DMS53 treated with DMSO at 0.1 percent for 48 hours (cell line): Measurements from ENCODE around the gene F13A1.
"Not testable (repeated sequence)": the region's sequence is repeated elsewhere in the genome, so short reads cannot be mapped to it uniquely, and the experiment has no call there.

Experiments
- DNase-seq: peaks from one replicate; lab custom pipeline; 2025; ENCODE audit not compliant: unreplicated experiment; lab: John Stamatoyannopoulos, UW

Gene F13A1

GRCh38 chr6:6317825-6318733 is 2.4 kb downstream of the F13A1 start:
- DNase-seq, result no peak

DNA sequence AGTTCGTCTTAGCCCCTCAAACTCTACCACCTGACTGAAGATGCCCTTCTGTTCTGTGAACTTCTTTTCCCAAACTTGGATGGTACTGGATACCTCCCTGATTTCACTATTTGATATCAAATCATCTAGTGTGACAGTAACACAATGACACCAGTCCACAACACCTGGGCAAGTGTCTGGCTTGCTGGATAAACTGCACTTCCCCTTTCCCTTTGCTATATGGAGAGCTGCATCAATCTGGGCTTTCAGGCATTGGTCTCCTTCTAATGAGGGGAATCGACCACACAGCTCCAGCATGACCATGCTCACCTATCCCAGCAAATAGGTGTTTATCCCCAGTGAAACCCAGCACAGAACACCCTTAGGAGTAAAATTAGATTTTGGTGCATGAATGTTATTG is 3.1 kb downstream of the F13A1 start:
- DNase-seq, result no peak

DNA sequence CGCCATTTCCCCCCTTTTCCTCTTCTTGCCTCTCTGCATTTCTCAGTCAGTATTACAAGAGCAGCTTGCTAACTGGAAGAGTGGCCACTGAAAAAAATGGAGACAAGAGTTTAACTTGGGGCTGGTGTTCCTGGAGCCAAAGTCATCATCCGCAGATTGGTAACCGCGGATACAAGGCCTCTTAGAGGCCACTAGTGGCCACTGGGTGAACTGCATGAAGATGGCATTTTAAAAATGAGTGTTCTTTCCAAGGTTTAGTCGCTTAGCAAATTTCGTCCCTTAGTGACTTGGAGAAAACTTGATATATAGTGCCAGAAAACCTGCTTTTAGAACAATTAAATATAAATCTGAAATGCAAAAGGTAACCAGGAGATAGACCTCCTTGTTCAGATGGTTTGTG is 4.8 kb downstream of the F13A1 start:
- DNase-seq, result peak; percentile 65

- no peak for DNase-seq
These were observed 5.9 kb downstream of the F13A1 start for GRCh38 chr6:6314596-6314995.

DNA sequence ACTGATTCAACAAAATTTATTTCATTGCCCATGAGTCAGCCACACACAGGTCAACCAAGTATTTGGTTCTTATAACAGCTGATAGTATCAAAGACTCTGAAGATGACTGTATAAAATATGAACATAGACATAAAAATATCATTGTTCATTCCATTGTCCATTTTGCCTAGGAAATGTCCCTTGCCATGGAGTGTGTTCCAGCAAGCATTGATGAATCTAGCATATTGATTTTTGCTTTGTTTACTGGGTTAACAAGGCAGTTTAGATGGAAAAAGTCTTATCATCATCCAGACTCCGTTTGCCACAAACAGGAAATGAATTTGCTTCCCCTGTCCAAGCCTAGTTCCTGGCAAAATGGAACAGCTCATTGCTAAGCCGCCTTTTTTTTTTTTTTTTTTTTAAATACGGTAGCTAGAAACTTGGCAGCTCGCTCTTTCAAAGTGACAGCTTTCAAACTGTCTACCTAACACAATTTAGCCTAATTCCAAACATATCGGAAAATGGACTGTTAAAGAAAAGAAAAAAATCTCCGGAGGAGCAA is 7.5 kb downstream of the F13A1 start:
- no peak for DNase-seq

DNA sequence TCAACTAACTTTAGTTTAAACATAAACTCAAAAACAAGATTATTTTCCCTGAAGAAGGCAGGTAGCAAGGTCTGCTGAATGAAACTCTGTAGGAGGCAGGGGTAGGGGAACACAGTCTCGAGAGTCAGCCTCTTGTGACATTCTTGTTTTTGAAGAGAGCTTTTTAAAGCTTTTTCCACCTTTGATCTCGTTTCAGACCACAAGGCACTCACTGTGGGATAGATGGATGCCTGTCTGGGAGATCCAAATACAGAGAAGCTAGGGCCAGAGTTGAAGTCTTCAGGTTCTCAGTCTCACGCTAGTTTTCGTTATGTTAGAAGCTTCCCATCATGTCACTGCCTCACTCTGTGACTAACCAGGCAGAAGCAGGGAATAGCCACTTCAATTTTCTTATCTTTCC is 14.9 kb downstream of the F13A1 start:
- no peak for DNase-seq

DNA sequence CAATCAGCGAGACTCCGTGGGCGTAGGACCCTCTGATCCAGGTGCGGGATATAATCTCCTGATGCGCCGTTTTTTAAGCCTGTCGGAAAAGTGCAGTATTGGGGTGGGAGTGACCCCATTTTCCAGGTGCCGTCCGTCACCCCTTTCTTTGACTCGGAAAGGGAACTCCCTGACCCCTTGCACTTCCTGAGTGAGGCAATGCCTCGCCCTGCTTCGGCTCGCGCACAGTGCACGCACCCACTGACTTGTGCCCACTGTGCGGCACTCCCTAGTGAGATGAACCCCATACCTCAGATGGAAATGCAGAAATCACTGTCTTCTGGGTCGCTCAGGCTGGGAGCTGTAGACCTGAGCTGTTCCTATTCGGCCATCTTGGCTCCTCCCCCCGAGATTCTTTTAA is 20.1 kb downstream of the F13A1 start:
- not testable (repeated sequence) for DNase-seq

DNA sequence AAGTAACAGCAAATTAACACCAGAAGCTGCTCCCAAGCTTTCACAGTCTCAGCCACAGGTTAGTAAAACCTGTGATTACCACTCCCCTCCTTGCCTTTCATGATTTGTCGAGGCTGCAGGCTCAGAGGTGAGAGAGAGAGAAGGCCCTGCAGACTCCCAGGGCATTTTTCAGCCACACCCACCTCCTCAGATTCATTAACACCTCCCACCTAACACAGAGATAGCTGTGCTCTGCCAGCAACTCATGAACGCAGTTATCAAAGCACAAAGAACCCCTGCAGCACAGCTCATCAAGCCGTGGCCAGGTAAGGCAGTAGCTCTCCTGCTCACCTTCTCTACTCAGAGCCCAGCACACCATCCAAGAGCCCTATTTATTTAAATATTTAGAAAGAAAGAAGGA is 27.1 kb downstream of the F13A1 start:
- no peak for DNase-seq

DNA sequence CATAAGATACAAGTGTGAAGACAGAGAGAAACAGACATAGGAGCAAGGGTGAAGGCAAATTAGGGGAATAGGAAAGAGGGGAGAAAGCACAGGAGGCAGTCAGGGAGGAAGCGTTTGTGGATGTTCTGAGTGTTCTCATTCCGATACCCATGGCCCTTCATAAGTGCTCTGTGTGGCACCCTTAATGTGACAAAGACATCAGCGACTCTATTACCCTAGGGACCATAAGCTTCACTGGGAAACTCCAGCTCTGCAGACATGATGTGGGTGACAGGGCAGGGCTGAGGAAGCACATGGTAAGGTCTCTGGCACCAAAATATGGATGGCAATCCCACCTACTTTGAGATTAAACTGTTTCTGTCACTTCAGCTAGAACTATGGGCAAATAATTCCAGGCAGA is 33.0 kb downstream of the F13A1 start:
- DNase-seq, result no peak

- DNase-seq, result no peak
These were observed 34.8 kb downstream of the F13A1 start for GRCh38 chr6:6285679-6286078.

DNA sequence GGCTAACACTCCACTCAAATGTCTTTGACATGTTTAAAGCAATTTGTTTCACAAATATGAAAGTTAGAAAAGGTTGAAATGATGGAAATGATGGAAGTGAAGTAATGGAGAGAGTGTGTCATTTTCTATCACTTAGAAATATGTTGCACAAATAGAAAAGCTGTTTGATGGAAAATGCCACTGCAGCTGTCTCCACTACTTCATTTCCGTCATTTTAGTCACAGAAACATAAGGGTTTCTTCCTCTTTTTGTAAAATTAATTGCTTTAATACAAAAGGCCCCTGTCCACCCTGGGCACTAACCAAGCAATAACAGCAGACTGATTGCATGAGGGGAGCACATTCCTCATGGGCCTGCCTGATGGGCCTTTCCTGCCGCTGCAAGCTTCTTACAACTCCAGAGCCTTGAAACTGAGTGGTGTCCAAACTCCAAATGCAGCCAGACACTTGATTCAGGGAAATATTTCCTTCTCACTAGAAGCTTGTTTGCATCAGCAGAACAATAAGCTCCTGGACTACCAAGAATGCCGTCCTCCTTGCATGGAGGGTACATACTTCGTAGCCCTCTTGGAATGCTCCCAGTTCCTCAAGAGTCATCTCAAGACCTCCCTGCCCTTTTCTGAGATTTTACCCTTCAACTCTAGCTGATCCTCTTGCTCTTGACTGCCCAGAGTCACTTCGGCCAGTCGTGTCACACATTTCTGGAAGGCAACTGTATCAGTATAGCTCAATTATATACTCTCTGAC is 36.1 kb downstream of the F13A1 start:
- no peak for DNase-seq

DNA sequence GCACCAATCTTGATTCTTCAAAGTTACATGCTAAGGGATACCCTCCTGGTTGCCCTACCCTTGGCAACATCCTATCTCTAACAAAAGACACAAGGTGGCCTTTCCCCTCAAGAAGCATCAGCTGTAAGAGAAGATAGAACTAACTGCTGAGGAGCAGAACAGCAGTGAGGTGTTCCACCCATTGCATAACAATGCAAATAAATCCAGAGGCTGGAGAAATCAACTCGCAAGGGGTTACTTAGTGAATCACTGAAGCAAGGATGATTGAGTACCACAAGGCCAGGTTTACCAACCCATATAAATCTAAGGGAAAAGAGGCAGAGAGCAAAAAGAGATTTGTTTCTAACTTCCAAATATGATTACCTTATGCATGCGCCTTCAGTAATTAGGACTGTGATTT is 36.7 kb downstream of the F13A1 start:
- no peak for DNase-seq

- no peak for DNase-seq
These were observed 37.7 kb downstream of the F13A1 start for GRCh38 chr6:6282716-6283115.

- no peak for DNase-seq
These were observed 43.0 kb downstream of the F13A1 start for GRCh38 chr6:6277413-6277812.

DNA sequence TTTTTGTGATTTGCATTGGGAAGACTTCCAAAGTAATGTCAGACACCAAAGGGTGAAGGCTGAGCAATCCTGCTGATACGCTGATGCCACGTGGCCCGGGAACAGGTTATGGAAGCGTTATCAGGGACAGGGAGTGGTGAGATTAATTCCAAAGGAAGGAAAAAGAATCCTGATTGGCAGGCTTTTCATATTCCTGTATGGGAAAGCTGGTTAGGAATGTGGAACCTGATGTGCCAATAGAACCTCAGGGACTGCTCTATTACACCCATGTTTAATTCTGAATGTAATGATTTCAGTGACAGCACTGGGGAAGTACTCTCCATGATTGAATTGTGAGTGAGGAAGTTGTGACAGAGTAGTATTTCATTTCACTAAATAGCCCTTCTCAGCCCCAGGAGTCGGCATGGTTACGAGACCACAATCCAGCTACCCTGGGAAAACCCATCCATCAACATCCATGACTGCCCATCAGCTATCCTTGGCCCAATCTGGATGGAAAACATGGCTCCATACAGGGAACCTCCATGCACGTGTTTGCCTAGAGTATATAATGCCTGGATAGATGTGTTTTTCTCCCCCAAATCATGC is 49.4 kb downstream of the F13A1 start:
- no peak for DNase-seq

- no peak for DNase-seq
These were observed 60.2 kb downstream of the F13A1 start for GRCh38 chr6:6260196-6260722.

- DNase-seq, result no peak
These were observed 63.6 kb downstream of the F13A1 start for GRCh38 chr6:6256886-6257285.

DNA sequence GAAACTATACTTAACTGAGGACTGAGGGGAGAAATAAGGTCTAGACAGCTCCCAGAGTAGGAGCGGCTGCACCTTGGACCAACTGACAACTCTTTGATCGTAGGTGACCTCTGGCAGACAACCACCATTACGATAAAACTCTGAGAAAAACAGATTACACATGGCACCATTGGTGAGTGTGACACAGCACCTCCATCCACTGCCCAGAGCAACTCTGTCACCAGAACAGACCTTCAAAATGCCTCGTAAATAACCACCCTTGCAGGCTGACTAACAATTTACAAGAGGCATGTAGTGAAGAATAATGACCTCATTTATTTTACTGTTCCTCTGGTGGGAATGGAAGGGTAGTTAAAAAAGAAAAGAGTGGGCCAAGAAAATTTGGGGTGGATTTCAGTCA is 64.2 kb downstream of the F13A1 start:
- no peak for DNase-seq

DNA sequence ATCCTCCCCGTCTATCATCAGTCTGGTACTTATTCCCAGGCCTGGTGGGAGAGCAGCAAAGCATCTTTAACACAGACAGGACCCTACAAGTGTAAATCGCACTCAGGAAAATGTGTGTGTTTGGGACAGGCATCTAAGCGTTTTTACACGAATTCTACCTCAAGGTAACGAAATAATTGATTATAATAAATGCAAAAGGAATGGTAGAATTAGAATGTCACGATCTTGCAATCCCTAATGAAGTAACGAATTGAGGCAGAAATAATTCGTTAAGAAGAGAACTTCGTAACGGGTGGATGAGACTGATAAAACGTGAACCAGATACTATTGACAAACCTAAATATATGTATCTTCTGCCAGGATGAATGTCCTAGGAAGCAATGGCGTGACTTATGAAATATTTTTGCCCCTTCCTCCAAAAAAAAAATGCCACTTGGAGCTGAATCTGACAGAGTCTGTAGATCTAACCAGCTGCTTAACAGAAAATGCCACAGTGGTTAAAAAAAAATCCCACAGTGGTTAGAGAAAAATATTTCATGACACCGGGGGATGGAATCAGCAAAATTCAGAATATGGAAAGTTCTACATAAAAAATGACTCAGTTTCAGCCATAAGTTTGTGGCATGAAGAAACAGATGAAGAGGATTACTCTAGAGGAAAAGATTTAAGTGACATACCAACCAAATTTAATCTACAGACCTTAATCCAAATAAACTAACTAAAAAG is 68.7 kb downstream of the F13A1 start:
- DNase-seq, result no peak

DNA sequence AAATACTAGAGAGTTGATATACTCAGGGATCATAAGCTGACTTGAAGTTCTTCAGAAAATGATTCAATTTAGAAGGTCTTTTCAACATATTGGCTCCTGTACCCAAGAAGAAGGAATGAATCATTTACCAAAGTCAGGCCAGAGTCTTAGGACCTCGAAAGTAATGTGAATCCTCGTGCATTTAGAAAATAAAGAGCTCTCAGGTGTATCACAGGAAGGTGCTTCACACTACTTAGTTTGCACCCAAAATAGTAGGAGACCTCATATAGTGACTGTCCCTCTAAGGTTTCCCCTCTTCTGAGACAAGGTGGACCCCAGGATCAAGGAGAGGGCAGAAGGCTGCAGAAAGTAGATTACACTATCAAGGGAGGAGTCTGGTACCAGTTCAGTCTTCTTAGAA is 71.8 kb downstream of the F13A1 start:
- DNase-seq, result no peak

GRCh38 chr6:6246544-6246943 is 73.9 kb downstream of the F13A1 start:
- no peak for DNase-seq
